ENCODE results near the gene MAPK11. TPM values are rescaled to one million over a fixed set of nuclear protein-coding genes. Genes with fewer than 3 reads are reported as not detected.
A peak's percentile ranks its signal among the peaks of the same experiment; 100 is the strongest.

Gene MAPK11
- total and polyA plus RNA-seq, 2 donors (not counting 1 experiment from before 2014, with no cell fraction given): 8.1 to 9.9 TPM

DNA sequence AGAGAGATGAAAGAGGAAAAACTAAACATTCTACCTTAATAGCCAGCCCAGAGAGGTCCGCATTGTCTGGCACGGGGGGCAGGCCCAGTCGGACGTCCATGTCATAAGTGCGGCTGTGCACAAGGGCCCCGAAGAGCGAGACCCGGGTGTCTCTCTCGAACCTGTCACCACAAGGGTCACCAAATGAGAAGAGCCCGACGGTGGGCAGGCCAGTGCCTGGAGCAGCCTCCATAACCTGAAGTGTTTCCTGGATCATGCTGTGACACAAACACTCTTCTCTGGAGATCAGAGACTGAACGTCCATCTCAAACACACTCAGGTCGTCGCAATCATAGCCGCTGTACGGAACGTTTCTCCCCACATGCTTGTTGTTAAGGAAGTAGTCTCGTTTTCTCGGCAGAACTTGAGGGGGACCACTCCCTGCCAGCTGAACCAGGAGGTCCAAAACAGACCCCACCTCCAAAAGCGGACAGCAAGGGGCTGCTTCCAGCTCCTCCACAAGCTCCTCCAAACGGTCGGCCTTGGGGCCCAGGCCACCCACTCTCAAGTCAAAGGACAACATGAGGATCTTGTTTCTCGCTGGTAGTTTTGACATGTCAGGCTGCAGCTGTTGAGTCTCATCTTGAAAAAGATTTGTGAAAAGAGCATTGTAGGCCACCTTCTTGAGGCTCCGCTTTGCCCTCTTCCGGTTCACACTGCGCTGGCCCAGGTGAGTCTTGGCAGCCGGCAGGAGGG, 26.3 kb downstream of the MAPK11 start:
- DNase-seq (no peak), ATAC-seq (ENCODE audit: low read depth) (no peak)
- no peaks in the 10 kb centered on the region for H3K9me3 ChIP-seq (ENCODE audit: control extremely low read depth in 1 of 3, control insufficient read depth in 2 of 3, insufficient read depth in 1 of 3, low read length in 2 of 3)
- intact Hi-C loops (cut with micrococcal nuclease): loop anchor here (1.0 to 2.0 kb wide), 5 partner anchors 8 to 377 kb away; partner anchors contain the start of gene MAPK11
- Mint-ChIP-seq H3K4me1 (peaks cover 40% of the 10 kb centered on the region), H3K27ac (peak overlapping the region; percentile 99), H3K4me3 (peak overlapping the region; percentile 96), H3K27me3 (no peaks in the 10 kb centered on the region), H3K9me3 (ENCODE audit: insufficient read depth) (no peaks in the 10 kb centered on the region)
- TF ChIP-seq EZH2 (IDR thresholded peaks at IDR 0.05; ENCODE audit: borderline replicate concordance, insufficient read depth, low read depth, low read length, poor library complexity, severe bottlenecking) (no peak), CTCF (IDR thresholded peaks at IDR 0.05) (no peak)
- peak overlapping the region; percentile 91 to 96 for H3K27ac ChIP-seq (ENCODE audit: low read length in 2 of 2)
- 30% methylated on average over 24 of the region's 27 CpGs for WGBS (ENCODE audit: insufficient coverage)
- ChIA-PET POLR2A (interaction anchor here (0.6 to 1.7 kb wide), 7 partner anchors 9 to 377 kb away, joined by 3 to 9 read pairs (median 5); no protein-coding TSS in a partner anchor), CTCF (interaction anchor here (0.8 to 2.9 kb wide), 12 partner anchors 8 to 476 kb away, joined by 3 to 20 read pairs (median 4); partner anchors contain the start of genes HDAC10, LMF2, NCAPH2 and SCO2)
- H3K9ac ChIP-seq (ENCODE audit: low read length): peak overlapping the region; percentile 88
- H3K4me3 ChIP-seq (ENCODE audit: control extremely low read depth in 1 of 5, extremely low read depth in 1 of 5, insufficient read depth in 1 of 5, low read depth in 2 of 5, low read length in 4 of 5): peak overlapping the region; percentile 65 to 99 (median 90)
- H2AFZ ChIP-seq (ENCODE audit: insufficient read depth, low read depth, low read length, poor library complexity, severe bottlenecking): peak overlapping the region; percentile 85
- peaks cover 30 to 61% of the 10 kb centered on the region in 2 donors for H3K4me1 ChIP-seq (ENCODE audit: control insufficient read depth in 2 of 2, insufficient read depth in 2 of 2, low read length in 2 of 2)
- H3K79me2 ChIP-seq (ENCODE audit: control insufficient read depth, insufficient read depth, low read length): peaks cover 87% of the 10 kb centered on the region
- peaks cover 0 to 38% of the 10 kb centered on the region in 2 experiments for H3K36me3 ChIP-seq (replicated peaks in 1 of 2; ENCODE audit: control extremely low read depth in 1 of 2, control insufficient read depth in 1 of 2, extremely low read depth in 1 of 2, insufficient read depth in 2 of 2, low read length in 1 of 2)
- no peaks in the 10 kb centered on the region for H3K27me3 ChIP-seq (replicated peaks in 1 of 4; ENCODE audit: control extremely low read depth in 1 of 4, control insufficient read depth in 3 of 4, insufficient read depth in 4 of 4, low read length in 3 of 4)
- peak overlapping the region; percentile 93 for H3K4me2 ChIP-seq (replicated peaks; ENCODE audit: low read depth, low read length, poor library complexity, severe bottlenecking)
- peaks cover 76% of the 10 kb centered on the region for H4K20me1 ChIP-seq (ENCODE audit: control insufficient read depth, insufficient read depth, low read length, poor library complexity, severe bottlenecking)

Data from B cell (primary cell).